A673 (cell line): Measurements from ENCODE around the gene OMP.

Experiments
- EZH2 ChIP-seq: fragments of 200-600 bp; sonication (generic); IDR thresholded peaks from 2 replicates; pipeline ENCODE4 v1.6.1; 2017; ENCODE audit warnings: borderline replicate concordance, low read depth, mild to moderate bottlenecking, mixed read lengths, antibody characterized with exemption, low read length; ENCODE audit not compliant: poor library complexity, severe bottlenecking
- TF ChIP-seq, protein P1 (sequence below): fragments of 300-800, 200-600 bp; sonication (generic); conservative IDR thresholded peaks from 2 replicates; pipeline ENCODE4 v1.5.1; 2017; ENCODE audit warnings: low read depth, mild to moderate bottlenecking, antibody characterized with exemption, low read length, moderate library complexity, mixed read lengths

DNA sequence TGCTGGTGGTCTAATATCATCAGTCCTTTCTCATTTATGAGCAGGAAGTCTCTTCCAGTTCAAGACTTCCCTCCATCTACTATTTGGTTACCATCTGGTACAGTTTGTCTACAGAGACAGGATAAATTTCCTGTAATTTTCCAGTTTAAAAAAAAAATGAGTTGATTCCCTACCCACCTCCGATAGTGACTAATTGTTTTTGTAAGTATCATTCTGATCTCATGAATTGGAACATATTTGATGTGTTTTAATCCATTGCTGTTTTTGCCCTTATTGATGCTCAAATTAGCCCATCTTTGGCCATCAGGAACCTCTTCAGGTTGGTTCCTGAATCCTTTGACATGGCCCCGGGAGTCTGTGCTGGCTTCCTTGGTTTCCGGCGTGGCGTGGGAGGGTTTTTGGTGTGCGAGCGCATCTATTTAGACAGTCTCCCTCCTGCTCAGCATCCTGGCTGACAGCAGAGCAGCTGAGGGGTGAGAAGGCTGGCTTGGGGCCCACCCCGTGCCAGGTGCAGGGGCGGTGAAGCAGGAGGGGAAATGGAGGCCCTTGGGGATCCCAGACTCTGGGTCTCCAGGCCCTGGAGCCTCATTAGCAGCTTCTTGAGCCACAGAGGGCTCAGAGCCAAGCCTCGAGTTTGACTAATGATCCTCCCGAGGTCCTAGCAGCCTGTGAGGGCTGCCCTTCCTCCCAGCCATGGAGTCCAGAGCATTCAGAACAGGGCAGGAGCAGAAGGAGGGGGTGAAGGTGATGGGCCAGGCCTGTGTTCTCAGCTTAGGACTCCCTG, 6.8 kb downstream of the OMP start:
- TF ChIP-seq, protein P1, sequence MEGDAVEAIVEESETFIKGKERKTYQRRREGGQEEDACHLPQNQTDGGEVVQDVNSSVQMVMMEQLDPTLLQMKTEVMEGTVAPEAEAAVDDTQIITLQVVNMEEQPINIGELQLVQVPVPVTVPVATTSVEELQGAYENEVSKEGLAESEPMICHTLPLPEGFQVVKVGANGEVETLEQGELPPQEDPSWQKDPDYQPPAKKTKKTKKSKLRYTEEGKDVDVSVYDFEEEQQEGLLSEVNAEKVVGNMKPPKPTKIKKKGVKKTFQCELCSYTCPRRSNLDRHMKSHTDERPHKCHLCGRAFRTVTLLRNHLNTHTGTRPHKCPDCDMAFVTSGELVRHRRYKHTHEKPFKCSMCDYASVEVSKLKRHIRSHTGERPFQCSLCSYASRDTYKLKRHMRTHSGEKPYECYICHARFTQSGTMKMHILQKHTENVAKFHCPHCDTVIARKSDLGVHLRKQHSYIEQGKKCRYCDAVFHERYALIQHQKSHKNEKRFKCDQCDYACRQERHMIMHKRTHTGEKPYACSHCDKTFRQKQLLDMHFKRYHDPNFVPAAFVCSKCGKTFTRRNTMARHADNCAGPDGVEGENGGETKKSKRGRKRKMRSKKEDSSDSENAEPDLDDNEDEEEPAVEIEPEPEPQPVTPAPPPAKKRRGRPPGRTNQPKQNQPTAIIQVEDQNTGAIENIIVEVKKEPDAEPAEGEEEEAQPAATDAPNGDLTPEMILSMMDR = no peak
- TF ChIP-seq EZH2 = no peak
